AG09309 (cell line): Measurements from ENCODE around the gene TULP1.
"Not testable (repeated sequence)": the region's sequence is repeated elsewhere in the genome, so short reads cannot be mapped to it uniquely, and the experiment has no call there.

Experiments
- DNase-seq: peaks from one replicate; pipeline ENCODE4 v3.0.0-alpha.2; 2010; ENCODE audit warnings: low read depth
- H3K4me3 ChIP-seq: 2 replicates; pipeline ENCODE4 v1.5.1; 2011; ENCODE audit warnings: mild to moderate bottlenecking, low read depth, low read length, moderate library complexity; ENCODE audit not compliant: control insufficient read depth
- CTCF ChIP-seq: IDR thresholded peaks from 2 replicates; pipeline ENCODE4 v1.5.1; 2011; ENCODE audit warnings: mild to moderate bottlenecking, low read depth, low read length, inconsistent platforms; ENCODE audit not compliant: insufficient read depth, control insufficient read depth; ENCODE audit errors: missing control alignments

Gene TULP1

GRCh38 chr6:35521235-35521634 is 8.5 kb upstream of the TULP1 start:
- H3K4me3 ChIP-seq, result no peak overlapping the region
- no peak for DNase-seq
- TF ChIP-seq CTCF, result no peak

- DNase-seq, result no peak
Measured at GRCh38 chr6:35519313-35520015, 6.8 kb upstream of the TULP1 start.

GRCh38 chr6:35518566-35519312 is 6.0 kb upstream of the TULP1 start:
- no peak for DNase-seq
- no peak overlapping the region for H3K4me3 ChIP-seq
- TF ChIP-seq CTCF, result no peak

More at GRCh38 chr6:35519313-35520015, 6.8 kb upstream of the TULP1 start:
- H3K4me3 ChIP-seq, result no peak overlapping the region
- TF ChIP-seq CTCF, result no peak

DNA sequence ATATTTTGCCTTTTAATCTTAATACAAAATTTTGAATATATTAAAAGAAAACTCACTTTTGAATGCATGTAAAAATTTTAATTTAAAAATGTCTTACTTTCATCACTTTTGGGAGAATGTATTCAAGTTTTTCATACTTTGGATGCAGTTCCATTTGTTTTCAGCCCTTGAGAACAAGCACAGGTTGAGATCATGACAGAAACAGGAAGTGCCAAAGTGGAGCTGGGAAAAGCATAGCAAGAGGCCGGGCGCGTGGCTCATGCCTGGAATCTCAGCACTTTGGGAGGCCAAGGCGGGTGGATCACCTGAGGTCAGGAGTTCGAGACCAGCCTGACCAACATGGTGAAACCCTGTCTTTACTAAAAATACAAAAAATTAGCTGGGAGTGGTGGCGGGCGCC is 5.3 kb upstream of the TULP1 start:
- H3K4me3 ChIP-seq, DNase-seq: not testable (repeated sequence)

DNA sequence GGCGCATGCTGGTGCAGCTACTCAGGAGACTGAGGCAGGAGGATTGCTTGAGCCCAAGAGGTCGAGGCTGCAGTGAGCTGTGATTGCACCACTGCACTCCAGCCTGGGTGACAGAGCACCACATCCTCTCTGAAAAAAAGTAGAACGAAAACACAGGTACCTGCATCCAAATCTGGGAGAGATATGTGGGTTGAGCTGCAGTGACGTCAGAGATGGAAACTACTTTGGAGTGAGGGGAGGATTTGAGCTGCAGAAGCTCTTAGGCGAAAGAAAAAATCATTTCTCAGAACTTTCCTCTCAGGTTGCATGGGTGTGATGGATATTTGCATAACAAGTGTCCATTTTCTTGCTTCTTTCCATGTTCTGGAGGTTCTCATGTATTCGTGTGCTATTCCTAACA is 4.0 kb upstream of the TULP1 start:
- DNase-seq, result no peak
- H3K4me3 ChIP-seq, result no peak overlapping the region
- TF ChIP-seq CTCF, result no peak

- not testable (repeated sequence) for H3K4me3 ChIP-seq, DNase-seq
Measured at GRCh38 chr6:35515939-35516338, 3.2 kb upstream of the TULP1 start.

DNA sequence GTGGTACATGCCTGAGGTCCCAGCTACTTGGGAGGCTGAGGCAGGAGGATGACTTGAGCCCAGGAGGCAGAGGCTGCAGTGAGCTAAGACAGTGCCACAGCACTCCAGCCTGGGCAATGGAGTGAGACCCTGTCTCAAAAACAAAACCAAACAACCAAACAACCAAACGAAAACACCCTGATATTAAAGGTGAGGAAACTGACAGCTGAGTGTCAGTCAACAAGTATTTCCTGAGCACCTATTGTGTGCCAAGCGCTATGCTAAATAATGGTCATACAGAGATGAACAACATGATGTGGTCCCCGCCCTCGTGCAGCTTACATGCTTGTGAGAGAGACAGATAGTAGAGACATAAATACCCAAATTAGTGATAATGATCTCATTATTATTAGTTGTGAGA is 1.9 kb upstream of the TULP1 start:
- H3K4me3 ChIP-seq, result no peak overlapping the region
- TF ChIP-seq CTCF, result no peak
- DNase-seq, result no peak
